ENCODE results near the gene ARHGAP31.

DNA sequence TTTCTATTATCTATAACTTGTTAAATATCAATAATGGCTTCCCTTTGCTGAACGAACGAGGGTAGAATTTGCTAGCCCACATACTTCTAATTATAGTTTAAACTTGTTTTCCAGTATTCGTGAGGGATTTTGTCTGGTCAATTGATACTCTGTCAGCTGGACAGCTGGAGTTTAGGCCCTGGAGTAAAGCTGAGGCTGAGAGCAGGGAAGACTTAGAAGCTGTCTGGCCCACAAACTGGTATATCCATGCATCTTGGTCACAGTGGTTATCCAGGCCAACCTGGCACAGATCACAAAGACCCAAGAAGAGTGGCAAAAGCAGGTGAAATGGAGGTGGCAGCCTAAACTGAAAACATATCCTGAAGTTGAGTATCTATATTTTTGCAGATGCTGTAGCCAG is 19.3 kb downstream of the ARHGAP31 start:
- TF ChIP-seq, protein P1, sequence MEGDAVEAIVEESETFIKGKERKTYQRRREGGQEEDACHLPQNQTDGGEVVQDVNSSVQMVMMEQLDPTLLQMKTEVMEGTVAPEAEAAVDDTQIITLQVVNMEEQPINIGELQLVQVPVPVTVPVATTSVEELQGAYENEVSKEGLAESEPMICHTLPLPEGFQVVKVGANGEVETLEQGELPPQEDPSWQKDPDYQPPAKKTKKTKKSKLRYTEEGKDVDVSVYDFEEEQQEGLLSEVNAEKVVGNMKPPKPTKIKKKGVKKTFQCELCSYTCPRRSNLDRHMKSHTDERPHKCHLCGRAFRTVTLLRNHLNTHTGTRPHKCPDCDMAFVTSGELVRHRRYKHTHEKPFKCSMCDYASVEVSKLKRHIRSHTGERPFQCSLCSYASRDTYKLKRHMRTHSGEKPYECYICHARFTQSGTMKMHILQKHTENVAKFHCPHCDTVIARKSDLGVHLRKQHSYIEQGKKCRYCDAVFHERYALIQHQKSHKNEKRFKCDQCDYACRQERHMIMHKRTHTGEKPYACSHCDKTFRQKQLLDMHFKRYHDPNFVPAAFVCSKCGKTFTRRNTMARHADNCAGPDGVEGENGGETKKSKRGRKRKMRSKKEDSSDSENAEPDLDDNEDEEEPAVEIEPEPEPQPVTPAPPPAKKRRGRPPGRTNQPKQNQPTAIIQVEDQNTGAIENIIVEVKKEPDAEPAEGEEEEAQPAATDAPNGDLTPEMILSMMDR (IDR thresholded peaks at IDR 0.05 in 4 of 5, conservative IDR thresholded peaks at IDR 0.05 in 1 of 5), result no peak
- no peak for TF ChIP-seq POLR2A (IDR thresholded peaks at IDR 0.05)
